NCI-H2196 treated with DMSO at 0.1 percent for 48 hours (cell line): ENCODE data around the gene KRT86.
"Not testable (repeated sequence)": the region's sequence is repeated elsewhere in the genome, so short reads cannot be mapped to it uniquely, and the experiment has no call there.

Source experiments
- DNase-seq: peaks from one replicate; lab custom pipeline; 2025; ENCODE audit not compliant: unreplicated experiment; lab: John Stamatoyannopoulos, UW

Gene KRT86

GRCh38 chr12:52267266-52267665, 7.2 kb upstream of the KRT86 start:
- no peak for DNase-seq

- no peak for DNase-seq
These were observed 6.7 kb upstream of the KRT86 start for GRCh38 chr12:52267699-52268098.

GRCh38 chr12:52268212-52268611, 6.2 kb upstream of the KRT86 start:
- no peak for DNase-seq

GRCh38 chr12:52270541-52271070, 3.8 kb upstream of the KRT86 start:
- DNase-seq: no peak

- no peak for DNase-seq
These were observed 3.3 kb upstream of the KRT86 start for GRCh38 chr12:52271158-52271557.

- DNase-seq: no peak
These were observed 1.2 kb downstream of the KRT86 start for GRCh38 chr12:52275686-52276085.

- no peak for DNase-seq
These were observed 3.2 kb downstream of the KRT86 start for GRCh38 chr12:52277486-52278245.

- DNase-seq: peak; percentile 63
These were observed 4.4 kb downstream of the KRT86 start for GRCh38 chr12:52278575-52279421.

GRCh38 chr12:52279422-52280318, 5.2 kb downstream of the KRT86 start:
- no peak for DNase-seq

GRCh38 chr12:52280319-52280795, 5.9 kb downstream of the KRT86 start:
- peak; percentile 62 for DNase-seq

- DNase-seq: peak; percentile 19
These were observed 6.5 kb downstream of the KRT86 start for GRCh38 chr12:52280796-52281560.

GRCh38 chr12:52284562-52285171, 10.2 kb downstream of the KRT86 start:
- DNase-seq: no peak

- no peak for DNase-seq
These were observed 10.8 kb downstream of the KRT86 start for GRCh38 chr12:52285172-52285745.

- no peak for DNase-seq
These were observed 11.5 kb downstream of the KRT86 start for GRCh38 chr12:52285851-52286530.

GRCh38 chr12:52286857-52287785, 12.7 kb downstream of the KRT86 start:
- DNase-seq: not testable (repeated sequence)

GRCh38 chr12:52287816-52288805, 13.7 kb downstream of the KRT86 start:
- DNase-seq: not testable (repeated sequence)
